Keratinocyte (primary cell): ENCODE results near the gene CCND1. TPM values are rescaled to one million over a fixed set of nuclear protein-coding genes. Genes with fewer than 3 reads are reported as not detected.

Experiments used
- DNase-seq: peaks from one replicate; pipeline ENCODE4 v3.0.0-alpha.2; 2011; ENCODE audit warnings: low read depth, missing footprints, low spot score
- FAIRE-seq: peaks from 2 replicates; lab custom pipeline; 2011; peaks lifted over from hg19 to GRCh38; lab: Jason Lieb, UNC
- H2AFZ ChIP-seq: 2 replicates; pipeline ENCODE4 v1.6.0; 2012; ENCODE audit warnings: low read length, control low read depth, inconsistent platforms; ENCODE audit not compliant: control insufficient read depth
- H3K27ac ChIP-seq: 2 replicates; pipeline ENCODE4 v1.5.1; 2011; ENCODE audit warnings: low read length; ENCODE audit not compliant: control insufficient read depth, insufficient read depth
- H3K27me3 ChIP-seq: 3 replicates; pipeline ENCODE4 v1.6.0; 2011; ENCODE audit warnings: low read length; ENCODE audit not compliant: control insufficient read depth, insufficient read depth; ENCODE audit errors: extremely low read depth
- H3K36me3 ChIP-seq, 2 experiments: 2 replicates in 1 of 2; 3 replicates in 1 of 2; pipeline ENCODE4 v1.5.1; 2011; ENCODE audit warnings: low read length in 2 of 2, mild to moderate bottlenecking in 1 of 2; ENCODE audit not compliant: control insufficient read depth in 2 of 2, insufficient read depth in 2 of 2; ENCODE audit errors: extremely low read depth in 1 of 2
- H3K4me1 ChIP-seq: 3 replicates; pipeline ENCODE4 v1.5.1; 2011; ENCODE audit warnings: low read length; ENCODE audit not compliant: control insufficient read depth, insufficient read depth; ENCODE audit errors: extremely low read depth
- H3K4me2 ChIP-seq: 3 replicates; pipeline ENCODE4 v1.6.0; 2011; ENCODE audit warnings: low read depth, low read length; ENCODE audit not compliant: control insufficient read depth, insufficient read depth; ENCODE audit errors: extremely low read depth
- H3K4me3 ChIP-seq, 3 experiments: fragments of 200-600 bp in 1 of 3; sonication (generic) in 1 of 3; 2 replicates in 2 of 3; 3 replicates in 1 of 3; pipeline ENCODE4 v1.5.1; 2011 to 2016; ENCODE audit warnings: low read length in 3 of 3, mild to moderate bottlenecking in 3 of 3, control low read depth in 2 of 3, inconsistent platforms in 1 of 3, low read depth in 1 of 3, mixed read lengths in 1 of 3, mixed run types in 1 of 3, moderate library complexity in 1 of 3; ENCODE audit not compliant: control insufficient read depth in 2 of 3, insufficient read depth in 2 of 3; ENCODE audit errors: extremely low read depth in 1 of 3
- H3K79me2 ChIP-seq: 2 replicates; pipeline ENCODE4 v1.6.0; 2012; ENCODE audit warnings: low read length; ENCODE audit not compliant: control insufficient read depth, insufficient read depth
- H3K9ac ChIP-seq: 3 replicates; pipeline ENCODE4 v1.6.0; 2011; ENCODE audit warnings: low read length; ENCODE audit not compliant: control insufficient read depth, insufficient read depth; ENCODE audit errors: extremely low read depth
- H3K9me1 ChIP-seq: 3 replicates; pipeline ENCODE4 v1.6.0; 2011; ENCODE audit warnings: low read length; ENCODE audit not compliant: control insufficient read depth, insufficient read depth; ENCODE audit errors: extremely low read depth
- H3K9me3 ChIP-seq: 2 replicates; pipeline ENCODE4 v1.5.1; 2012; ENCODE audit warnings: low read depth, low read length; ENCODE audit not compliant: control insufficient read depth
- H4K20me1 ChIP-seq: 3 replicates; pipeline ENCODE4 v1.6.0; 2011; ENCODE audit warnings: low read length; ENCODE audit not compliant: control insufficient read depth, insufficient read depth; ENCODE audit errors: extremely low read depth
- CTCF ChIP-seq, 3 experiments: IDR thresholded peaks in 1 of 3; conservative IDR thresholded peaks in 1 of 3; optimal IDR thresholded peaks in 1 of 3; 2 replicates in 2 of 3; 3 replicates in 1 of 3; pipeline versions ENCODE3 to v1.5.1; 2011; ENCODE audit warnings: low read length in 3 of 3, mild to moderate bottlenecking in 3 of 3, moderate library complexity in 2 of 3, control low read depth in 1 of 3, inconsistent platforms in 1 of 3; ENCODE audit not compliant: insufficient read depth in 2 of 3; ENCODE audit errors: extremely low read depth in 1 of 3
- EZH2 ChIP-seq: IDR thresholded peaks from one replicate; pipeline ENCODE4 v1.6.1; 2012; ENCODE audit warnings: inconsistent platforms, mild to moderate bottlenecking, low read length, moderate library complexity
- dilution Hi-C: fragments of 300-500 bp; cut with MboI; formaldehyde crosslinking; loops from one replicate; pipeline ENCODE4 v1.7.0; 2020; ENCODE audit warnings: low sequenced_read_pairs; ENCODE audit not compliant: extremely low pct_ligation_motif_present
- polyA plus RNA-seq, 5 experiments: library from polyadenylated mRNA; depleted of rRNA in 3 of 5; stranded (reverse) in 3 of 5; stranded (forward) in 1 of 5; unstranded in 1 of 5; fragments of >200 nt; gene quantifications; 1 replicate in 1 of 5; 2 replicates in 3 of 5; 3 replicates in 1 of 5; pipeline versions ENCODE4 v1.2.1 to v1.2.3, GENCODE V29; 2011 to 2012; ENCODE audit warnings: missing spikeins in 2 of 5, low read depth in 1 of 5, low replicate concordance in 1 of 5

The CCND1 gene
- polyA plus RNA-seq, 1 donor (not counting 4 experiments of a cell fraction or from before 2014, with no cell fraction given) = 124 TPM

DNA sequence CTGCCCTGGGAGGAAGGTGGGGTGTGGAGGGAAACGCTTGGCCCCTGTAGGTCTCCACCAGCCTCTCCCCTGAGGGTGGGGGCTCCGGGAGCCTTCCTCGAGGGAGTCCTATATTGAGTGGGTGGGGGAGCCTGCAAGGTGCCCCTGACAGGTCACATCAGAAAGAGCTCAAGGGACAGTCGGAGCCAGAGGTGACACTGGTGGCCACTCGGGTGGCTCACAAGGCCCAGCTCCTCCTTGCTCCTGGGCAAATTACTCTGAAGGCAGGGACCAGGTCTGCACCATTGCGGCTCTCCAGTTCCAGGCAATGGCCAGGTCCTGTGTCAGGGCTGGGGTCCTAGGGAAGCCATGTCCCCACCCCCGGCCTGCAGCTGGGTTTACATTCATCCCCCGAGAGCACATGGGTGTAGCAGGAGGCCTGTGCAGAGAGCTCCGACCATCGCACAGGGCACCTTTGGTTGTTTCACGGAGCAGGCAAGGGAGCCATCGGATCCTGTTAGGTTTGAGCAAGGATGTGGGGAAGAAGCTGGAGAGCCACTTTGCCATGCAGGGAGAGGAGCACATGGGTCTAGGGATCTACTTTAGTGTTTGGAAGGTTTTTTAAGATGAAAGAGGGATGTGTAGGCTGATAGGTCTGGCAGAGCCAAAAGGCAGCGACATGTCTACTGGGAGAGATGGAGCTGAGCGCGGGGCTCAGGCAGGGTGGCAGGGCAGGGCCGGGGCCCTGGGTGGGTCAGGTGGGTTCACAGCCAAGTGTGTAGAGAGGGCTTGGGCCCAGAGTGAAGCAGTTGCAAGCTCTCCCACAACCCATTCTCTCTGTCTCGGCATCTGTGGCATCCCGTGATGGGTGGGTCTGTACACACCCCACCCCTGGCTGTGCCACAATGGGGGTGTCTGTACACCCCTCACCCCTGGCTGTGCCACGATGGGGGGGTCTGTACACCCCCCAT lies 14.8 kb downstream of the CCND1 start:
- no peak for TF ChIP-seq CTCF (optimal IDR thresholded peaks at IDR 0.05 in 1 of 3, IDR thresholded peaks at IDR 0.05 in 1 of 3, conservative IDR thresholded peaks at IDR 0.05 in 1 of 3; ENCODE audit: extremely low read depth in 1 of 3, insufficient read depth in 2 of 3, low read length in 3 of 3)
- TF ChIP-seq EZH2 = no peak
- H3K4me1 ChIP-seq = no peaks in the 10 kb centered on the region
- H3K9ac ChIP-seq = no peak overlapping the region
- dilution Hi-C loops = no loop called here
- FAIRE-seq = no peak
- no peak overlapping the region for H3K27ac ChIP-seq
- no peaks in the 10 kb centered on the region for H3K27me3 ChIP-seq
- H3K36me3 ChIP-seq = peaks cover 9 to 14% of the 10 kb centered on the region in 2 experiments
- no peaks in the 10 kb centered on the region for H3K79me2 ChIP-seq
- H4K20me1 ChIP-seq = no peaks in the 10 kb centered on the region
- no peak overlapping the region for H3K4me3 ChIP-seq
- H3K9me3 ChIP-seq = no peaks in the 10 kb centered on the region
- no peaks in the 10 kb centered on the region for H3K9me1 ChIP-seq
- H3K4me2 ChIP-seq = no peak overlapping the region
- no peak for DNase-seq
- H2AFZ ChIP-seq = no peak overlapping the region

- no peaks in the 10 kb centered on the region for H3K79me2 ChIP-seq
- dilution Hi-C loops = no loop called here
- H3K27ac ChIP-seq = no peak overlapping the region
- no peak for TF ChIP-seq EZH2
- no peak for TF ChIP-seq CTCF (optimal IDR thresholded peaks at IDR 0.05 in 1 of 3, IDR thresholded peaks at IDR 0.05 in 1 of 3, conservative IDR thresholded peaks at IDR 0.05 in 1 of 3; ENCODE audit: extremely low read depth in 1 of 3, insufficient read depth in 2 of 3, low read length in 3 of 3)
- no peak overlapping the region for H3K9ac ChIP-seq
- no peaks in the 10 kb centered on the region for H3K9me3 ChIP-seq
- H4K20me1 ChIP-seq = no peaks in the 10 kb centered on the region
- no peak overlapping the region for H2AFZ ChIP-seq
- no peaks in the 10 kb centered on the region for H3K9me1 ChIP-seq
- peaks cover 7% of the 10 kb centered on the region in 2 experiments for H3K36me3 ChIP-seq
- no peaks in the 10 kb centered on the region for H3K27me3 ChIP-seq
- H3K4me2 ChIP-seq = no peak overlapping the region
- H3K4me1 ChIP-seq = no peaks in the 10 kb centered on the region
- H3K4me3 ChIP-seq = no peak overlapping the region
- no peak for DNase-seq
- FAIRE-seq = no peak
Observed at GRCh38 chr11:69656536-69657455, 15.8 kb downstream of the CCND1 start.
